ENCODE results near the gene GRM7. TPM values are rescaled to one million over a fixed set of nuclear protein-coding genes. Genes with fewer than 3 reads are reported as not detected.

The GRM7 gene
- total RNA-seq, 1 experiment from 2014 or later, result not detected

GRCh38 chr3:7469866-7470265 is 609.0 kb downstream of the GRM7 start:
- H3K4me3 ChIP-seq (ENCODE audit: low read depth, low read length, poor library complexity, severe bottlenecking), result no peak overlapping the region
- no peaks in the 10 kb centered on the region for H3K9me3 ChIP-seq (ENCODE audit: low read depth, low read length, poor library complexity, severe bottlenecking)
- H3K27me3 ChIP-seq (replicated peaks; ENCODE audit: insufficient read depth, low read depth, low read length, poor library complexity), result no peaks in the 10 kb centered on the region
- H3K36me3 ChIP-seq (ENCODE audit: insufficient read depth, low read length, poor library complexity, severe bottlenecking), result no peaks in the 10 kb centered on the region
- no peak for TF ChIP-seq EZH2 (IDR thresholded peaks at IDR 0.05; ENCODE audit: borderline replicate concordance, low read depth, low read length, poor library complexity, severe bottlenecking)
- no peak for TF ChIP-seq CTCF (conservative IDR thresholded peaks at IDR 0.05; ENCODE audit: low read depth, low read length)
- no TSS peak for BruUV-seq (replicated peaks)
- no peak for DNase-seq (ENCODE audit: low spot score)
- H3K4me1 ChIP-seq (ENCODE audit: insufficient read depth, low read length, poor library complexity, severe bottlenecking), result no peaks in the 10 kb centered on the region
- CTCF ChIA-PET, result no interaction called here
- intact Hi-C loops (cut with micrococcal nuclease; ENCODE audit: unreplicated experiment), result no loop called here
- no peak overlapping the region for H3K27ac ChIP-seq (ENCODE audit: low read depth, low read length, poor library complexity, severe bottlenecking)
- POLR2A ChIA-PET (ENCODE audit: low non-redundant PET), result no interaction called here

DNA sequence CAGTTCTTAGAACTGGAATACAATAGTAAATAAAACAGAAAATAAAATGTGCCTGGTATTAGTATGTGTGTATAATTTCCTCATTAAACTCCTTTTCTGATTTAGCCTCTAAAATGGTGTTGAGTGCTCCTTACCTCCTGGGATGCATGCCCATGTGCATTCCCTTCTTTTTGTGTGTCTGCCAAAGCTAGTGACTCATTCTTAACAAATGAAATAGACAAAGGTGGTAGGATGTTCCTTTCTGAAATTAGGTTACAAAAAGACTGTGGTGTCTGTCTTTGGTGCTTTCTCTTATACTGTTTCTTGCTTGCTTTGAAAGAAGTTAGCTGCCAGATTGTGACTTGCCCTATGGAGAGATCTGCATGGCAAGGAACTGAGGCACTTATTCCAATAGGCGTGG is 623.7 kb downstream of the GRM7 start:
- CTCF ChIA-PET, result no interaction called here
- no peaks in the 10 kb centered on the region for H3K27me3 ChIP-seq (replicated peaks; ENCODE audit: insufficient read depth, low read depth, low read length, poor library complexity)
- H3K4me3 ChIP-seq (ENCODE audit: low read depth, low read length, poor library complexity, severe bottlenecking), result no peak overlapping the region
- H3K4me1 ChIP-seq (ENCODE audit: insufficient read depth, low read length, poor library complexity, severe bottlenecking), result no peaks in the 10 kb centered on the region
- peak; percentile 60 for DNase-seq (ENCODE audit: low spot score)
- no TSS peak for BruUV-seq (replicated peaks)
- no peaks in the 10 kb centered on the region for H3K9me3 ChIP-seq (ENCODE audit: low read depth, low read length, poor library complexity, severe bottlenecking)
- H3K36me3 ChIP-seq (ENCODE audit: insufficient read depth, low read length, poor library complexity, severe bottlenecking), result no peaks in the 10 kb centered on the region
- intact Hi-C loops (cut with micrococcal nuclease; ENCODE audit: unreplicated experiment), result no loop called here
- H3K27ac ChIP-seq (ENCODE audit: low read depth, low read length, poor library complexity, severe bottlenecking), result no peak overlapping the region
- TF ChIP-seq CTCF (conservative IDR thresholded peaks at IDR 0.05; ENCODE audit: low read depth, low read length) (no peak), EZH2 (IDR thresholded peaks at IDR 0.05; ENCODE audit: borderline replicate concordance, low read depth, low read length, poor library complexity, severe bottlenecking) (no peak)
- POLR2A ChIA-PET (ENCODE audit: low non-redundant PET), result no interaction called here

DNA sequence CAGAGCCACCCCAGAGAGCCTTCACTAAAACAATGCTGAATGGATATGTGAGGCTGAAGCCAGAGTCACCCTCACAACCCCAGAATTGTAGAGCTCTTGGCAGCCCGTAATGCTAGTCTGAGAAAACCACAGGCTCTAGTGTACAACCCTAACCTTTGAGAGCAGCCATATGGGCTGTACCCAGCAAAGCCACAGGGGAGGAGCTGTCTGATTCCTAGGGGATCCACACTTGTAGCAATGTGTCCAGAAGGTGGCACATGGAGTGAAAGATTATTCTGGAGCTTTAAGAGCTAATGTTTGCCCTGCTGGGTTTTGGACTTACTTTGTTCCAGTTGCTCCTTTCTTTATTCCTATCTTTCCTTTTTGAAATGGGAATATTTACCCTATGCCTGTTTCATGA is 626.8 kb downstream of the GRM7 start:
- TF ChIP-seq EZH2 (IDR thresholded peaks at IDR 0.05; ENCODE audit: borderline replicate concordance, low read depth, low read length, poor library complexity, severe bottlenecking) (no peak), CTCF (conservative IDR thresholded peaks at IDR 0.05; ENCODE audit: low read depth, low read length) (no peak)
- Histone ChIP-seq H3K27ac (ENCODE audit: low read depth, low read length, poor library complexity, severe bottlenecking) (no peak overlapping the region), H3K9me3 (ENCODE audit: low read depth, low read length, poor library complexity, severe bottlenecking) (no peaks in the 10 kb centered on the region), H3K4me1 (ENCODE audit: insufficient read depth, low read length, poor library complexity, severe bottlenecking) (no peaks in the 10 kb centered on the region), H3K4me3 (ENCODE audit: low read depth, low read length, poor library complexity, severe bottlenecking) (no peak overlapping the region), H3K36me3 (ENCODE audit: insufficient read depth, low read length, poor library complexity, severe bottlenecking) (no peaks in the 10 kb centered on the region), H3K27me3 (replicated peaks; ENCODE audit: insufficient read depth, low read depth, low read length, poor library complexity) (no peaks in the 10 kb centered on the region)
- BruUV-seq (replicated peaks), result no TSS peak
- ChIA-PET POLR2A (ENCODE audit: low non-redundant PET) (no interaction called here), CTCF (no interaction called here)
- no peak for DNase-seq (ENCODE audit: low spot score)
- intact Hi-C loops (cut with micrococcal nuclease; ENCODE audit: unreplicated experiment), result no loop called here

Measured in A673 (cell line).